Bronchial epithelial cell (primary cell): ENCODE measurements around the gene CACHD1. TPM values are rescaled to one million over a fixed set of nuclear protein-coding genes. Genes with fewer than 3 reads are reported as not detected.

Source experiments
- DNase-seq: peaks from one replicate; pipeline ENCODE4 v3.0.0-alpha.2; 2010; ENCODE audit warnings: low read depth
- FAIRE-seq: peaks from 2 replicates; lab custom pipeline; 2011; peaks lifted over from hg19 to GRCh38; lab: Jason Lieb, UNC
- H3K27me3 ChIP-seq: 2 replicates; pipeline ENCODE4 v1.5.1; 2011; ENCODE audit warnings: low read length; ENCODE audit not compliant: control insufficient read depth, insufficient read depth
- H3K36me3 ChIP-seq: 2 replicates; pipeline ENCODE4 v1.5.1; 2011; ENCODE audit warnings: low read length; ENCODE audit not compliant: control insufficient read depth, insufficient read depth
- H3K4me3 ChIP-seq: 2 replicates; pipeline ENCODE4 v1.5.1; 2011; ENCODE audit warnings: mild to moderate bottlenecking, low read depth, low read length, control low read depth
- CTCF ChIP-seq: IDR thresholded peaks from 2 replicates; pipeline ENCODE4 v1.5.1; 2011; ENCODE audit warnings: mild to moderate bottlenecking, moderate library complexity, low read length, control low read depth, inconsistent platforms; ENCODE audit not compliant: insufficient read depth, severe bottlenecking
- total RNA-seq: library from RNA; depleted of rRNA; stranded (reverse); fragments of >200 nt; gene quantifications from 2 replicates; pipeline ENCODE4 v1.2.1, GENCODE V29; 2014

Gene CACHD1
- total RNA-seq, 1 donor from 2014 or later, result 1.8 TPM

- Histone ChIP-seq H3K4me3 (no peak overlapping the region), H3K36me3 (no peaks in the 10 kb centered on the region), H3K27me3 (no peaks in the 10 kb centered on the region)
- no peak for TF ChIP-seq CTCF
- DNase-seq, result no peak
- no peak for FAIRE-seq
These were observed 126.1 kb downstream of the CACHD1 start for GRCh38 chr1:64595871-64596515.

DNA sequence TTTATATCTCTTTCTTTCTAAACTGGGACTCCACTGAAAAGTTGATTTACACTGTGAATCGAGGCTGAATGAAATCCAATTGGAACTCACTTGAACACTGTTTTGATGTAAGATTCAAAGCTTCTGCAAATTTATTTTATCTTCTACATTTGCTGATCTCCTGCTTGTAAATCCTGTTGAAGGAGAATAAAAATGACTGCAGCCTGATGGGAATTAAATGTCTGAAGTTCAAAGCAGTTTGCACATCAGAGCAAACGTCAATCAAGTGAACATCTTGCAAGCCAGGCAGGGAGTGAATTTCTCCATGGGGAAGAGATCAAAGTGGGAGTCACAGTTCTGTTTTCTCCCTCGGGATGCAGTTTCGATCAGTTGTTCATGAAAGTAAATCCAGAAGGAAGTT is 127.2 kb downstream of the CACHD1 start:
- no peak overlapping the region for H3K4me3 ChIP-seq
- no peaks in the 10 kb centered on the region for H3K36me3 ChIP-seq
- FAIRE-seq (no peak), DNase-seq (no peak)
- no peaks in the 10 kb centered on the region for H3K27me3 ChIP-seq
- TF ChIP-seq CTCF, result no peak

DNA sequence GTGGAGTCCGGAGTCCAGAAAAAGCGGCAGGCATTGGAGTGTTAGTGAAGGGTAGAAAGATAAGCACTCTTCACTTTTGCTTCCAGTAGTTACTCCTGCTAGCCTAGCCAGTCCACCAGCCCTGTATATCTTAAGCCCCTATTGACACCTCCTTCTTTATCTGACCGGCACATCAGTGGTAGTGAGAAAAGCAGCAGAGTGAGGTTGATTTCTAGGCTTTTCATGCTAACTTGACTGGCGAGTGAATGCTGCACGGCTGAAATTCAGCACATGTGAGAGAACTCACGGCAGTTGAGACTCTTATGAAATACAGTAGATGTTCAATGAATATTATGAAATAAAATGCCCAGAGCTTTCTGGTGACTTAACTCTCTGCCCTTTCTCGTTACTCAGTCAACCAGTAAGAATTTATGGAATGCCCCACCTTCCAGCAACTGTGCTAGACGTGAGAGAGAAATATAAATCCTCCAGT is 128.2 kb downstream of the CACHD1 start:
- no peaks in the 10 kb centered on the region for H3K36me3 ChIP-seq
- DNase-seq (peak; percentile 81), FAIRE-seq (no peak)
- no peak overlapping the region for H3K4me3 ChIP-seq
- no peaks in the 10 kb centered on the region for H3K27me3 ChIP-seq
- TF ChIP-seq CTCF, result no peak

DNA sequence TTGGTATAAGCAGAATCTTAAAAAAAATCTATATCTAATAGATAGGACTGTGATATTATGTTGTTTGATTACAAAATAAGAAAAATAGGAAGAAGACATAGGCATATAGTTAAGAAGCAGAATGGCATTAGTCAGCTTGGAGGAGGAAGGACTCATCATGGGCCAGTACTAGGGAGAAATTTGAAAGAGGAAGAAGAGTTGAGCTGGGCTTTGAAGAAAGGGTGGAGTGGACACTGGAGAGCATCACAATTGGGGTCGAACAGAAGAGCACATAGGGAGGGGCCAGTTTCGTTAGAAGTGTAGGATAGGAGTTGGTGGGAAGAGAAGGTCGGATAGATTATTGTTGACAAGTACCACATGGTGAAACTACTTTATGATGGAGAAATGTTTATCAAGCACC is 129.3 kb downstream of the CACHD1 start:
- DNase-seq (no peak), FAIRE-seq (no peak)
- no peak for TF ChIP-seq CTCF
- Histone ChIP-seq H3K27me3 (no peaks in the 10 kb centered on the region), H3K4me3 (no peak overlapping the region), H3K36me3 (no peaks in the 10 kb centered on the region)

- Histone ChIP-seq H3K36me3 (no peaks in the 10 kb centered on the region), H3K27me3 (no peaks in the 10 kb centered on the region), H3K4me3 (no peak overlapping the region)
- DNase-seq (no peak), FAIRE-seq (no peak)
- TF ChIP-seq CTCF, result no peak
These were observed 131.3 kb downstream of the CACHD1 start for GRCh38 chr1:64601207-64601606.
